ENCODE data around the gene PAGE4.

PAGE4 gene, protein sequence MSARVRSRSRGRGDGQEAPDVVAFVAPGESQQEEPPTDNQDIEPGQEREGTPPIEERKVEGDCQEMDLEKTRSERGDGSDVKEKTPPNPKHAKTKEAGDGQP

DNA sequence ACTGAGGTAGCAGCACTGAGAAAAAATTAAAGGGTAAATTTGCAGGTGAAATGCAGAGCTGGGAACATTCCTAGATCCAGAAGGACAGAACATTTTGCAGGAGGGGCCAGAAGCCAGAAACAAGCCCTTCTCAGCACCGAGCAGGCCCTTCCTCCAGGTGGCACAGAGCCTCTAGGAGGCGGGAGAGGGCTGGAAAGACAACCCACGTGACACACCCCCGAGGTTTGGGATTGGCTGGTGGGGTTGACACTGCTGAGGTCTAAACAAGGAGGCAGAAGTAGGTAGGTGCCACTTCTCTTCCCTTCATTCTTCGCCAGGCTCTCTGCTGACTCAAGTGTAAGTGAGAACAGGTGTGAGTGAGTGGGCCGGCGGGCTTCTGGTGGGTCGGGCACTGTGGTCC lies at the start of gene PAGE4:
Gene PAGE4 (plus strand): TSS at position 288 of the 400 bp plus-strand sequence. CDS start 1,126 bp downstream, outside the sequence.
- no peak for DNase-seq

DNA sequence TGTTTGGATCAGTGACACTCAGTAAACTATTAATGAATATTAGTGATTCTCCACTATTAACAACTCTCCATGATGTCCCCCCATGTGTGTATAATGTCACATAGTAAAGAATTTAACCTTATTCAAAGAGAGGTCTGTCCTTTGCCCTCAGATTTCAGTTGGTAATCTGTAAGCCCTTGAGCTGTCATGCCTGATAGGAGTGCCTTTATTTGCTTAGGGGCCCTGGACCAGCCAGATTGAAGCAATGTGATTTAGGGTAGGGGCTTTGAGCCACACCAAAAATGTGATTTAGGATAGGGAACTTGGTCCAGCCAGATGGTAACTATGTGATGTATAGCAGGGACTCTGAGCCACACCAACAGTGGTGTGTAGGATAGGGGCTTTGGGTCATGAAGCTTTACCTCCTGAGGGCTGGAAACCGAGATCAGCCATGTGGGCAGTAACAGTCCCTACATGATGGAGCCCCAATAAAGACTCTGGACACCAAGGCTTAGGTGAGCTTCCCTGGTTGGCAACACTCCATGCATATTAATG lies 44.3 kb upstream of the PAGE4 start:
- no peak for DNase-seq

DNA sequence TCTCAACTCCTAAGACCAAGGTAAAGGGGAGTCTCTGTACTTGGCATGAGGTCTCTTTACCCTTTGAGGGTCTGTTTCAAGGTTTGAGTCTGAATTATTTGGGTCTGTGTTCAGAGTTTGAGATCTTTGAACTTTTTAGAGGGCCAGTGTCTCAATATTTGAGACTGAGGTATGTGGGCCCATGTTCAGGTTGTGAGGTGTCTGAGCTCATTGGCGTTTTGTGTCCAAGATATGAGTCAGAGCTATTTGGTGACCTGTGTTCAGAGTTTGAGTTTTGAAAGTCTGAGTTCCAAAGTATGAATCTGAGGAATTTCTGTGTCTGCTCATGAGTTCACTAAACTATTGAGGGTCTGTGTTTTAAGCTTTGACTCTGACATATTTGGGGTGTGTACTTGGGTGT lies 36.7 kb upstream of the PAGE4 start:
- DNase-seq = no peak

DNA sequence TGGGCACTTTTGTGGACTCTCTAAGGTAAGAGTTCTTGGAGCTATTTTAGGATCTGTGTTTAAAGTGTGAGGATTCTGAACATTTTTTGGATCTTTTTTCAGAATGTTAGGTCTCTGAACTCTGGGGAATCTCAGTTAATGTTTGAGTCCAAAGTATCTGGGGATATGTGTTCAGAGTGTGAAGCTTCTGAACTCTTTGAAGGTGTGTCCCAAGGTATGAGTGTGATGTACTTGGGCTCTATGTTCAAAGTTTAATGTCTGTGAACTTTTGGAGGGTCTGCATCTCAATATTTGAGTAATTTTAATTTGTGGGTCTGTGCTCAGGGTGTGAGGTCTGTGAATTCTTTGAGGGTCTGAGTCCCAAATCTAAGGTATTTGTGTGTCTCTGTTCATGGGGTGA lies 35.4 kb upstream of the PAGE4 start:
- DNase-seq = no peak

DNA sequence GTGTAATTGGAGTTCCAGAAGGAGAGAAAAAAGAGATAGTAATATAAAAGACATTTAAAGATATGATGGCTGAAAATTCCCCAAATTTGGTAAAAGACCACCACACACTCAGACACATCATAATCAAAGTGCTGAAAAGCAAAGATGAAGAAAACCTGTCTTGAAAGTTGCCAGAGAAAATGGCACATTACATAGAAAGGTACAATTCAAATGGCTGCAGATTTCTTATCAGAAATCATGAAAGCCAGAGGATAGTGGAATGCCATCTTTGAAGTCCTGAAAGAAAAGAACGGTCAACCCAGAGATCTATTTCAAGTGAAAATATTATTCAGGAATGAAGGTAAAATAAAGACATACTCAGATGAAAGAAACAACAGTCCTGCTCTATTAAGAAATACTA lies 29.3 kb upstream of the PAGE4 start:
- no peak for DNase-seq

DNA sequence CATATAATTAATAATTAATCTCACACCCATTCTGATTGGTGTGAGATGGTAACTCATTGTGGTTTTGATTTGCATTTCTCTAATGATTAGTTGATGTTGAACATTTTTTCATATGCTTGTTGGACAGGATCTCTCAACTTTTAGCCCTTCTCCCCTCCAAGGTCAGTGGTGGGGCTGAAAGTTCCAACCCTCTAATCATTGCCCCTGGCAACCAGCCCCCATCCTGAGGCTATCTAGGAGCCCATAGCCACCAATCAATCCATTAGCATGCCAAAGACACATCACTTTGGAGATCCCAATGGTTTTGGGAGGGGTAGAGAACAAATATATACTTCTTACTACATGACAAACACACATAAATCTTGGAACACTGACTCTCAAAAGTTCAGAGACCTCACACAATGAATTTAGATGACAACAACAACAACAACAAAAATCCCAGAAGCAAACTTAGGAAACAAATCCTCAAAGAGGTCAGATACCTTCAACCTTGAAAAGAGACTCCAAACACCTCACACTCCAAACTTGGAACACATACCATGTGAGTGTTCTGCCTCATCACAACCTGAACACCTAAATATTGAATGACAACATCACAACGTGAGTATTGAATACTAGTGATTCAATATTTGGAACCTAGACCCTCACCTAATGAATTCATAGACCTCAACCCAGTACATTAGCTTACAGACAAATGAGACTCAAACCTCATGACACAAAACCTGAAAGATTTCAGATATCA lies 19.0 kb upstream of the PAGE4 start:
- no peak for DNase-seq

DNA sequence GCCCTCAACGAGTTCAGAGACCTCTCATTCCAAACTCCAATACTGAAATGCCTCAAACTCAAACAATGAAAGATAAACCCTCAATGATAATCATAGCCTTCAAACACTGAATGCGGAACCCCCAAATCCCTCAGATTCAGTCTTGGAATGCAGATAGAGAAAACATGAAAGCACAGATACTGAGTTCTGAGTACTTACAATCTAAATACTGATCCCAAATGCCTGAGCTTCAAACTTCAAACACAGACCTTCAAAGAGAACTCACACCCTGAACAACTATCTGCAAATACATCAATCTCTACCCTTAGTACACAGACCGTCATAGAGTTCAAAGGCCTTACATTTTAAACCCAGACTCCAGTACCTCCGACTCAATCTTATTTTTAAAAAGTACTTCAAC lies 16.9 kb upstream of the PAGE4 start:
- no peak for DNase-seq

DNA sequence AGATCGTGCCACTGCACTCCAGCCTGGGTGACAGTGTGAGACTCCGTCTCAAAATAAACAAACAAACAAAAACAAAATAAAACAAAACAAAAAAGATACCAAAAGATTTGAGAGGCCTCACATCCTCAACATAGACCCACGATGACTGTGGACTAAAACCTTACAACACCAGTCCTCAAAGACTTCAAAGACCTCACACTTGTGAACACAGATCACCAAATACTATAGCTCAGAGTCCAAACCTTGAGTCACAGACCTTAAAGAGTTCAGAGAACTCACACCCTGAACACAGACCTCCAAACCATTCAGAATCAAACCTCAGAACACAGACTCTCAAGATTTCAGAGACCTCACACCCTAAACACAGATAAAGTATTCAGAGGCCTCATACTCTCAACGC lies 12.7 kb upstream of the PAGE4 start:
- DNase-seq = no peak

DNA sequence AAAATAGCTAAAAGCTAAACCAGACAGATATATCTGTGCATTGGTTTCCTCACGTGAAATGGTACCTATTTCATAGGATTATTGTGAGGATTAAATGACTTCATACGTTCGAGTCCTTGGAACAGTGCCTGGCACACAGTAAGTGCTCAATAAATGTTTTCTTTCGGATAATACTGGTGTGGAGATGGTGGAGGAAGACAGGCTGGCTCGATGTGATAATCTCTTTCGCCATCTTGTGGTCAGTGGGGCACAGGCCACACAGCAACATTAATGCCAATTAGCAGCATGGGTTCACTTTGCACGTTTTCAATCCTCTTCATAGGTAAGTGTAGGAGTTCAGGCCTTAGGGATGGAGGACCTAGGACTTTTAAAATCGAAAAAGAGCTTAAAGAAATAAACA lies 9.3 kb downstream of the PAGE4 start:
- peak in 1 of 2 experiments; percentile 28 for DNase-seq

DNA sequence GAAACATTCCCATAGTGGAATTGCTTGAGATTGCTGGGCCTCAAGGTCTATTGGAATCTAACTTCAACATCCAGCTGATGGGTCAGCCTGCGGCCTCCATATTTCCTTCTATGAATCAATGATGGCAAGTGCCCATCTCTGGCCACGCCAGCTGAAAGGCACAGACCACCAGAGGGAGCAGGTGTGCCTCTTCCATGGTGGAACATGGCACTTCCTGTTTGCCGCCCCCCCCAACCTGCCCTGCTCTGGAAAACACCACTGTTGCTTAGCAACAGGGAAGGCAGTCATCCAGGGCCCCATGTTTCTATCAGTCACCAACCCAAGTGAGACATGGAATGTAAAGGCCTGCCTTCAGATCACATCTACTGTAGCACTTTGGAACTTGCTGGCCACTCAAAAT lies 11.6 kb downstream of the PAGE4 start:
- DNase-seq = peak; percentile 72 to 74

DNA sequence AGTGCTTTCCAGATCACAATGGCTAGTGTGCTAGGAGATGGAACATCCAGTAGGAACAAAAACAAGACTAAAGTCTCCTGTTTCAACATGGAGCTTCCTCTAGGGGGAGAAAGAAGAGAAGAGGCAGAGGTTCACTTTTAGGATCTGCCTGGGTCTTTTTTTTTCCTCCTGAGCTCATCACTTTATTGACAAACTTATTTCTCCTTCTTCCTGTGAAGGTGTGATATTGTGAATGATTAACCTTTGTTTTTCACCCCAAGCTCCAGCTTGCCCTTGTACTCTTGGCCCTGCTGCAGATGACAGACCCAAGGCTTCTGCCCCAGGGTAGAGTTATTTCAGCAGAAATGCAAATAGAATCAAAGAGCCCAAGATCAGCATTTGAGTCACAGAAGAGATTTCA lies 13.5 kb downstream of the PAGE4 start:
- DNase-seq = no peak

DNA sequence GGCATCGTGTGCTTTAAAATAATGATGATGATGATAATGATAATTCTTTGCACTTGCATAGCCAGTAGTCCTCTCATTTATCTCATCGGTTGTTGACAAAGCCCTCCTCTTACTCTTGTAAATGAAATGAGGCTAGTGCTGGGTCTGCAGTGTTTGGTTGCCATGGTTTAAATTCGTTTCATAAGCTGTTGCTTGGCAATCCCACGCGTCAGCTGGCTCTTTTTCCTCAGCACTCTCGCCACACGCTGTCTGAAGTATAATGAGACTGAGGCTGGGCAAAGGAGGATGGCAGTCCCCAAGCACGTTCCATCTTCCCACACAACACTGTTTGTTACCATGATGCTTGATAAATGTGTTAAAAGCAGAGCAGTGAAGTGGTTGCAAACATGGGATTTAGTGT lies 15.5 kb downstream of the PAGE4 start:
- DNase-seq = peak; percentile 11 to 51

DNA sequence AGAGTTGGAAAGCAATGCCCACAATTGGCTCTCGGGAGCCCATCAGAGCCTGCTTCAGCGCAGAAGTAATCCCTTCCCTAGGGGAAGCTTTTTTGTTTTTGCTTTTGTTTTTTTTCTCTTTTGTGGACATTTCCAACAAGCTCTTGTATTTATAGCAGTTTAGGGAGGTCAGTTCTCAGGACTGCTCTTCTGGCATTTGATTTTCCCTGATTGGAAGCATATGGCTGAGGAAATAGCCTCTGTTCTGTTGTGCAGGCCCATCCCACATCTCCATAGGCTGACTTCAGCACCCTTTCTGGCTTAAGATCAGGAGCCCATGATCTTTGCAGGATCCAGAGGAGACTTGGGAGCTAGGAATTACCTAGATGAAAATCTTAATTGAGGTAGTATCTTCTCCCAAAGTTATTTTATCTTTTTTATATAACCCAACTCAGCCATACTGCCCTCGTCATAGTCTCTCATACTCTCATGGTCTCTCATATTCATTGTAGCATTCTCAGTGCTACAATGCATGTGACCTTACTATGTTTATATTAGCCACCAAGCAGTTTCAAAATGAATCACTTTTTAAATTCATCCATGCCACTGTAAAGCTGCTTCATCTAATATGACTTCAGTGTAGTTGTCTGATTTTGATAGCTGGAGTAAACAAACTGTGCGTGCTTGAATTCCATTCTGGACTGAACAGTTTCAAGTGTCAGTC lies 16.7 kb downstream of the PAGE4 start:
- DNase-seq = no peak

DNA sequence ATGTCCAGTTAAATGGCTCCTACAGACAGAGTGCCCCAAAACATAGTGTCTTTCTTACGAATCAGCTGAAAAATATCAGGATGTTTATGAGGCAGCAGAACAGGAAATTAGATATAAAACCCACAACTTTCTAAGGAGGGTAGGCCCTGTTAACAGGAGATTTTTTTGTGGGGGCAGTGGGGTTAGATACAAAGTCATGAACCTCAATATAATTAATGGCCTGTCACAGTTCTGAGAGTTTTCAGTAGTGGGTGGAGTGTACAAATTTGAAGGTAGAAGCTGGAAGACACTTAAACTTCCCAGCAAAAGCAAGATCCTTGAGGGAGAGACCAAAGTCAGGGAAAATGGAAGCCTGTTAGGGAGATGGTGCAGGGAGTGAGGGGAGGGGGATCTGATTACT lies 17.4 kb downstream of the PAGE4 start:
- no peak for DNase-seq

DNA sequence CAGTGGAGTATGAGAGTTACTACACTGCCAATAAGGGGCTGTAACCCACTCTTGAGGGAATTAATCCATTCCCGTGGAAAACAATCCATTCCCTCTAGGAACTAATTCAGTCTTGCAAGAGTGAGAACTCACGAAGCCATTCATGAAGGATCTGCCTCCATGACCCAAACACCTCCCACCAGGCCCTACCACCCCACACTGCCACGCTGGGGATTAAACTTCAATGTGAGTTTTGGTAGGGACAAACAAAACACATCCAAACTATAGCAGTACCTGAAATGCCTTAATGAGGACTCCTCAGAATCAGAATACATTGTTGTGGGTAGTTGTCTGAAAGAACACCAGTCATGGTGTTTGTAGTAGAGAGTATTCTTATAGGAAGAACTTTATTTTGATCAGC lies 19.2 kb downstream of the PAGE4 start:
- DNase-seq = no peak

DNA sequence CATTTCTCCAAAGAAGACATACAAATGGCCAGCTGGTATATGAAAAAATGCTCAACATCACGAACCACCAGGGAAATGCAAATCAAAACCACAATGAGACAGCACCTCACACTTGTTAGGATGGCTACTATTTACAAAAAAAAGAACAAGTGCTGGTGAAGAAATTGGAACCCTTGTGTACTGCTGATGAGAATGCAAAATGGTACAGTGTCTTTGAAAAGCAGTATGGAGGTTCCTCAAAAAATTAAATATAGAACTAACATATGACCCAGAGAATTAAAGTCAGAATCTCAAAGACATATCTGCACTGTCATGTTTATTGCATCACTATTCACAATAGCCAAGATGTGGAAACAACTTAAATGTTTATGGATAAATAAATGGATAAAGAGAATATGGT lies 20.9 kb downstream of the PAGE4 start:
- no peak for DNase-seq

DNA sequence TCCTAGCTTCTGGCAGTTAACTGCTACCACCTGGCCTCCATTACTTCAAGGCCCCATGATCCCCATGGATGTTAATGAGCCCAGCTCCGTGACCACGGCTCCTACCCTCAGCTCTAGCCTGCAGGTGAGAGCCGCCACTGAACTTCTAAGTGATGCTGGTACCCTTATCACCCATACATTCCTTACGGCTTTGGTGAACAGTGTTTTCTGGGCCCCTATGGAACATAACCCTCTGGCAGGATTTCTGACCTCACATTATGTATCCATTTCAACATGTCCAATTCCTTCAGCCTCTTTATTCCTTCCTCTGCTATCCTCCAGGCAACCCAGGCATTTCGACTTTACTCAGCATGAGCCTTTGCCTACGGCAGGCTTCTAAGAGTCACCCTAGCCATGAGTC lies 24.6 kb downstream of the PAGE4 start:
- DNase-seq = no peak

DNA sequence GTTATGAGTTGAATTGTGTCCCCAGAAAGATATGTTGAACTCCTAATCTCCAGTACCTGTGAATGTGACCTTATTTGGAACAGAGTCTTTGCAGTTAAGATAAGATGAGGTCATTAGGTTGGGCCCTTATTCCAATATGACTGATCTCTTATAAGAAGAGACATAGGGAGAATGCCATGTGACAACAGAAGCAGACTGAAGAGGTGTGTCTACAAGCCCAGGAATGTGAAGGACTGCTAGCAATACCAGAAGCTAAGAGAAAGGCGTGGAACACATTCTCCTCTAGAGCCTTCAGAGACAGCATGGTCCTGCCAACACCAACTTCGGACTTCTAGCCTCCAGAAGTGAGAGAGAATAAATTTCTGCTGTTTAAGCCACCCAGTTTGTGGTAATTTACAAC lies 27.7 kb downstream of the PAGE4 start:
- no peak for DNase-seq

DNA sequence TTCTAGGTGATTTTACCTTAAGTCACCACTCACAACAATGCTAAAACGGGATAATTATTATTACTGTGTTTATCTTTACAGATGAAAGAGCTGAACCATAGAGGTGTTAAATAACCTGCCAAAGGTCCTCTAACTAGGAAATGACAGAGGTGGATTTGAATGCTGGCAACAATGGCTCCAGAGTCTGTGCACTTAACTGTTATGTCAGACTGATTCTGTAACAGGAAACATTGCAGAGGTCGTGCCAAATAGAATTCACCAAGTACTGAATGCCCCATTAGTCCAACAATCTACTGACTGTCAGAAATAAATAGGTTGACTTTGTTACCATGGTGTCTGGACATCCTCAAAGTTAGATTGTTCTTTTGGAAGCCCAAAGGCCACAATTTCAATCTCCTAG lies 29.2 kb downstream of the PAGE4 start:
- no peak for DNase-seq

DNA sequence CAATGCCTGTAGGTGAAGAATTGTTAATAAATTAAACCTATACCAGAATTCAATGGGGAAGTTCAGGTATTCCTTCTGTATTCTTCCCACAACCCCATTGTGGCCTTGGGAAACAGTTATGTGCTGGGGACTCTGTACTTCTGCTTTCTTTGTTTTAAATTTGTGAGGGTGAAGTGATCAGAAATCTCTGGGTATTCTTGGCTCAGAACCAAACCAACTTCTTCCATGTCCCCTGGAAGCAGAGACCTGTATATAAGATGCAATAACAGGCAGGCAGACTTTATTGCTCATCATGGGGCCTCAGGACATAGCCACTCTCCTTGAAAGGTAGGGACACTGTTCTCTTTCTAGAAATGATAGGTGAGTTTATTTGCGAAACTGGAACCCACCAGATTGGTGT lies 30.4 kb downstream of the PAGE4 start:
- no peak for DNase-seq

DNA sequence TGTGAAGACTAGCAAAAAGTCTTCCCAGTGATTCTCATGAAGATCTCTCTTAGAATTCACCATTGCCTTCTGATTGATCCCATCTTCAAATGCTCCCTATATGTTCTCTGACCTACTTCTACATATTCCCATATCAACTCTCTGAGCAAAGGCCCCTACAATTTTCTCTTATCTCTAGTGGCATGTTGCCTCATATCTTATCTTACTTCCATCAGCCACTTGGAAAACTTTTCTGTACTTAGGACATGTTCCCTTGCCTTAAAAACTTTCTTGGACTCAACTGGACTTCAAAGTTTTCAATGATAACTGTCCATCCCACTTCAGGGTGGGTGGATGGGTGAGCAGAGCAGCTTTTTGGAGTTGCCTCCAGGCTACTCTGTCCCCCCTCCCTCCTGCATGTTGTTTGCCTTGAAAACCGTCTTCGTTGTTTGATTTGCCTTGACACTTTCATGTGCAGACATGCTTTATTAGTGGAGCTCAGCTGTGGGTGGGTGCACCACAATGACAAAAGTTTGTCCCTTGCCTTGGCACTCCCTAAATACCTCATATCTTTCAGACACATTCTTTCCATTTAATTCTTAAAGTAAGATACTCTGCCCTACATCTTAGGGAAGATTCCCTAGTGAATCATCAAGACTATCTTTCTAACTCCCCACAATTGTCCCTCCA lies 31.9 kb downstream of the PAGE4 start:
- no peak for DNase-seq

DNA sequence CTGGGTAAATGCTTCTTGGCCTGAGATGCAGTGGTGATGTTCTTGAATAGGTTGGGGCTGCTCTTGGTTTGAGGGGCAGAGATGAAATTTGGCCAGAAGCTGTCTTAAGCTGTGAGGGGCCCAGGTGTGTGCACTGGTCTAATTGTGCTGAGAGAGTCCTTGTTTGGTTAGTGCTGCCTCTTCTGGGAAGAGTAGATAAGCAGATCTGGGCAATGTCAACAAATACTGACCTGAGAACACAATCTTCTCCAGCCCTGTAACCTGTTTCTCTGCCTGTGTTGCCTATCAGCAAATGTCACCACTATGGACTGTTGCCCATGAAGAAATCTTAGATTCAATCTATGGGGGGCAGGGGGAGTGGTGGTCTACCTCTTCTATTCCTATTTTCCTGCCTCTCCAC lies 33.0 kb downstream of the PAGE4 start:
- DNase-seq = no peak

DNA sequence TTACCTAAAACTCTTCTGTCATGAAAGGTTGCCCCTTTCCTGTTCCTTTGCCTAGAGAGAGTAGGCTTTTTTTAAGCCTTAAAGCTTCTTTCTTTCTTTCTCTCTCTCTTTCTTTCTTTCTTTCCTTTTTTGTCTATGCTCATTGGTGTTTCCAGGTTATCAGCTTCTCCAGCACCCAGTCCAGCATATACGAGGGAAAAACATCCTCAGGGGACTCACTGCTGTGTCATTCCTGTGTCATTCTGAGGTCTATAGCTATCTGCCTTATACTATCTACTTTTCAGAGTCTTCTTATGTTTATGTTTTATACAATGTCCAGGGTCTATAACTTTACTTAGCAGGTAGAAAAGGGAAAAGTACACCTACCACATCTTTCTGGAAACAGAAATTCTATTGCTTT lies 39.6 kb downstream of the PAGE4 start:
- no peak for DNase-seq

DNA sequence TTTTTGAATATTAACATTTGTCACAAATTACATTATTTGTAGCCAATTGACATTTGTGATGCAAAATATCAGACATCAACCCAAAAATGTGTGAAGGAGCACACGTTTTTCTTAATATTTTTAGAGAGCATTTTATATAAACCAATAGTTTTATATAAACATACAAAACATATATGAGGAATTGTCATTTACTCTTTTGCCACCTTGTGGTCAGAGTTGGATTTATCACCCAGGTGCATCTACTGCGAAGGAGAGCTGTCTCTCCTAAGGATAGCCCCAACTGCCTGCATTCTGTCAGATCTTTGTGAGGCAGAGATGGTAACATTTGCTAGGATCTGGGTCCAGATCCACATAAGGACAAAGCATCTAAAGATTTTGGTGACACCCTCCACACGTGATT lies 47.6 kb downstream of the PAGE4 start:
- DNase-seq = peak; percentile 9 to 10

Measured in NCI-H2081 (cell line).